NOMO-1 (cell line): ENCODE data around the gene FBXW7.

Experiments
- DNase-seq, 2 experiments: peaks; one replicate each; lab custom pipeline; 2025; ENCODE audit not compliant: unreplicated experiment in 2 of 2; lab: John Stamatoyannopoulos, UW

Gene FBXW7

DNA sequence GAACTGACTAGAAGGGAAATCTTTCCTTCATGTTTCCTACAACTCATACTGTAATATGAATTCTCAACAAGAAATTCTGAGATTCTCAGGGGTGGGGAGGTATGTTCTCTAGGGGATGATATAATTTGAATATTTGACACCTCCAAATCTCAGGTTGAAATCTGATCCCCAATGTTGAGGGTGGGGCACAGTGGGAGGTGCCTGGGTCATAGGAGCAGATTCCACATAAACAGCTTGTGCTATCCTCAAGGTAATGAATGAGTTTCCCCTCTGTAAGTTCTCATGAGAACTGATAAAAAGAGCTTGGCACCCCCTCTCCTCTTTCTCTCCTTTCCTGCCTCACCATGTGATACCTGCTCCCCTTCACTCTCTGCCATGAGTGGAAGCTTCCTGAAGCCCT, 21.5 kb downstream of the FBXW7 start:
- no peak for DNase-seq

DNA sequence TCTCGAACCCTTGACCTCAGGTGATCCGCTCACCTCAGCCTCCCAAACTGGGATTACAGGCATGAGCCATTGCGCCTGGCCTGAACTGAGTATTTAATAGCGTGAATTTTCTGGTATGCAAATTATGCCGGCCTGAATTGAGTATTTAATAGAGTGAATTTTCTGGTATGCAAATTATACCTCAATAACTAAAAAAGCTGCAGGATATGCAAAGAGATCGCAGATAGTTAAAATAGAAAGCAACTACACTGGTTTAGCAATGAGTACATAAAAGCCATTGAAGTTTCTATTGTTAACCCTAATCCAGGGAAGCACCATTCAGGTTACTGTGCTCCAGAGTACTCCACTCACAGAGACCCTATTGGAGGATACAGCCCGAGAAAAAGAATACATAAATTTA, 22.8 kb downstream of the FBXW7 start:
- DNase-seq, result no peak

DNA sequence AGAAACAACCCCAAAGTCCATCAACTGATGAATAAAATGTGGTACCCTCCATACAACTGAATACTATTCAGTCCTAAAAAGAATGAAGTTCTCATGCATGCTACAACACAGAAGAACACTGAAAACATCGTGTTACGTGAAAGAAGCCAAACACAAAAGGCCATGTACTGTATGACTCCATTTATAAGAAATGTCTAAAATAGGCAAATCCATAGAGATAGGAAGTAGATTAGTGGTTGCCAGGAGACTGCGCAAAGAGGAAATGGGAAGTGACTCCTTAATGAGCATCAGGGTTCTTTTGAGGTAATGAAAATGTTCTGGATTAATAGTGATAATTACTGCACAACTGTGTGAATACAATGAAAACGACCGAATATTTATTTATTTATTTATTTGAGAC, 23.4 kb downstream of the FBXW7 start:
- DNase-seq, result peak in 1 of 2 experiments; percentile 21

DNA sequence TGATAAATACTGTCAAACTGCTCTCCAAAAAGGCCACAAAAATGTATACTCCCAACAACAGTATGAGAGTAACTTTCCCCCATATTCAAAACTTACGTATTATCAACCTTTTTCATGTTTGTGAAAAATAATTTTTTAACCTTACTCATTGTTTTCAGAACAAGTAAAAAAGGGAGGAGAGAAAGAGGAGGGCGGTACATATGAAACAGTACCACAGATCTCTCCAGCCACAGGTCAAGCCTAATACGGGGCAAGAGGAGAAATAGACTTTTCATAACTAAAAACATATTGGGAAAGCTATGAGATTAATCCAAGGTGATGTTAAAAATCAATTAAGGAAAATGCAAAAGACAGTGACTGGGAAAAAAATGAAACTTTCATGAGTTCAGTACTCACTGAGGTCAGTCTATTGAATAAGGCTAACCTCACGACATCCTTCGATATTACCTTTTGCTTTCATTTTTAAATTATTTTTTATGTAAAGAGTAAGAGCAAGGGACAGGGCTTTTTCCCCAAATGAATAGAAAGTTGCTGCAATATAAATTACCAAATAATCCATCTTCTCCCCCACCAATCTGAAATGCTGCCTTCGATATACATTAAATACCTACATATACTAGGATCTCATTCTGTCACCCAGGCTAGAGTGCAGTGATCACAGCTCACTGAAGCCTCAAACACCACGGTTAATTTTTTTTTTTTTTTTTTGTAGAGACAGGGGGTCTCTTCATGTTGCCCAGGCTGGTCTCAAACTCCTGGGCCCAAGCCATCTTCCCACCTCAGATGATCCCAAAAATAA, 25.3 kb downstream of the FBXW7 start:
- no peak for DNase-seq

DNA sequence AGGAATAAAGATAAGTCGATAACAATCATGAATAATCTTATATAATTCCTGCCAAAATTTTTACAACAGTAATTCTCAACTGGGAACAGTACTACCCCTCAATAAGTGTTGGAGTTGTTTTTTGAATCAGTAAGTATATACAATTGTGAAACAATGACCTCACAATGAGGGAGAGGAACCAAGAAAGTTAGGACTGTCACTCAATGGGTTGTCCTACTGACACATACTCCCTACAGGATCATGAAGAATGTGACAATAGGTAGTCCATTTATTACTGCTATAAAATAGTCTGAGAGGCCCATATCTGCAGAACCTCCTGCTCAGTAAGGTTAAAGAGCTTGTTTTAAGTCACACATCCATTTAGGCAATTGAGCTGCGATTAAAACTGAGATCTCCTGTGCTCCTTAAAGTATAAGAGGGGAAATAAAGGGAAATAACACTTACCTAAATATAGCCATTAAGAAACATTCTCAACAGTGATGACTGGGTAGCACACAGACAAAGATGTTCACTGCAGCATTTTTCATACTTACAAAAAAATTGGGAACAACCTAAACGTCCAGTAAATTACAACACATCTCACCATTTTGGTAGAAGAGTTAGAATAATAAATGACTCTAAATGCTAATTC, 26.2 kb downstream of the FBXW7 start:
- peak in 1 of 2 experiments; percentile 19 for DNase-seq

DNA sequence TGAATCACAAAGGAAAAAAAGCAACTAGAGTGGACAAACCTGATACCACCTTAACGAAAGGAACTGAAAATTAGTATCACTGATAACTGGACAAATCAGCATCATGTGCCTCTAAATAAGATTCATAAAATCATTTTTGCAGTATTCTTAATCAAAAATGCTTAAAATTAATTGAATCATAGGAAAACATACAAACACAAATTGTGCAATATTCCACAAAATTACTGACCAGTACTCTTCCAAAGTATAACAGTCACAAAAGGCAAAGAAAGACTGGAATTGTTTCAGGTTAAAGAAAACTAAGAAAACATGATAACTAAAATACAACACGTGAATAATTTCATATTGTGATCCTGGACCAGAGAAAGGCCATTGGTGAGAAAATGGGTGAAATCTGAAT, 27.1 kb downstream of the FBXW7 start:
- no peak for DNase-seq

DNA sequence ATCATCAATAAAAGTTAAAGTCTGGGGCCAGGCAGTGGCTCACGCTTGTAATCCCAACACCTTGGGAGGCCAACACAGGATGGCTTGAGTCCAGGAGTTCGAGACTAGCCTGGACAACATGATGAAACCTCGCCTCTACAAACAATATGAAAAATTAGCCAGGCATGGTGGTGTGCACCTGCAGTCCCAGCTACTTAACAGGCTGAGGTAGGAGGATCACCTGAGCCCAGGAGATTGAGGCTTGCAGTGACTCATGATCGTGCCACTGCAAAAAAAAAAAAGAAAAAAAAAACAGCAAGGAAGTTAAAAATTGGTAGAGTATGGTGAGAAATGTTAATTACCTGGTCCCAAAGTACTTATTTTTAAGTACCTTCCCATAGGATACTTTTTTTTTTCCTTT, 27.5 kb downstream of the FBXW7 start:
- DNase-seq, result no peak

DNA sequence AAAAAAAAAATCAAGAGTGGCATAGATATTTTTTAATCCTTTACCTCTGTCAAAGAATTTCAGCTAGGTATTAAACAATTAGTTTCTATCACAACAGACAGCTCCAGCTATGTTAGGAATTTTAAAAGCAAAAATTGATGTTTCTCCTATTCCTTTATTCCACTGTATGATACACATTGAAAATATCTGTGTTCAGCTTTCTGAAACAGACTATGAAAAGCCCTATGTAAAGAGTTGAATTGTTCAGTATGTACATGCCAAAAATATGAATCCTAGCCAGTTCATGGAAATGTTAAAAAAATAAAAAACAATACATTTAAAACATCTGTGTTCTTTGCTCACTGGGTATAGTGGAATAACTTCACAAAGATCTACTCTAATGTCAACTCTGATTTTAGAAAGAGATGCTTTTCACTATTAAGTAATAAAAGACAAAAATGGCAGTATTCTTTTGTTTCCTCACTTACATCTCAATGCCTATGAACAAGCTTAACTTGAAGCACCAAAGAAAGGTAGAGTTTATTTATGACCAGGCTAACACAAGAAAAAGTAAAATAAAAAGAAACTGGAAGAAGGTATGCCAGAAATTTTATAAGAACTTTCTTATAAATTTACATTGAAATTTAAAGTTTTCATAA, 32.1 kb downstream of the FBXW7 start:
- no peak for DNase-seq

DNA sequence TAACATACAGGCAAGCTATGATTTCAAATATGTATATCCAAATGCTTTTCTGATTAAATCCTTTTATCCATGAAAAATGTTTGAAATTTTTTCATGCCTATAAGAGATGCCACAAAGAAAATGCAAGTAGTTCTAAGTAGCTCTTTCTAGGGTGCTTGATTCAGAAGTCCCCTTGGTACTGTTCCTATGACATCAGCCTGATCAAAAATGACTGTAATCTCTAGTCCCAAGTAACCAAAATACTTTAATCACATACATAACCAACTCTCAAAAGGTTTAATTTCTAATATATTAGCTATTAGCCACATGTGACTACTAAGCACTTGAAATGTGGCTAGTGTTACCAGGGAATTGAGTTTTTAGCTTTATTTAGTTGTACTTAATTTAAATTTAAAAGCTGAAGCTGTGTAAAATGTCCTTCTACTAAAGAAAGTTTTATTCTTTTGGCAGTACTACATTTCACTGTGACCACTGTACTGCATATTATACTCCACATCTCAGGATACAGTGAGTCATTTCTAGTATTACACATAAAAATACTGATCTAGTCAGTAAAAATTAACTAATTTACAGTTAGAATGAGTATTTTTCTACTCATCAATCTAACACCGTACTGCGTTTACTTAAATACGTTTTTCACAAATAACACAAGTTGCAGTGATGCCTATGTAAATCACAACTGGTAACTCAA, 33.9 kb downstream of the FBXW7 start:
- DNase-seq, result no peak

DNA sequence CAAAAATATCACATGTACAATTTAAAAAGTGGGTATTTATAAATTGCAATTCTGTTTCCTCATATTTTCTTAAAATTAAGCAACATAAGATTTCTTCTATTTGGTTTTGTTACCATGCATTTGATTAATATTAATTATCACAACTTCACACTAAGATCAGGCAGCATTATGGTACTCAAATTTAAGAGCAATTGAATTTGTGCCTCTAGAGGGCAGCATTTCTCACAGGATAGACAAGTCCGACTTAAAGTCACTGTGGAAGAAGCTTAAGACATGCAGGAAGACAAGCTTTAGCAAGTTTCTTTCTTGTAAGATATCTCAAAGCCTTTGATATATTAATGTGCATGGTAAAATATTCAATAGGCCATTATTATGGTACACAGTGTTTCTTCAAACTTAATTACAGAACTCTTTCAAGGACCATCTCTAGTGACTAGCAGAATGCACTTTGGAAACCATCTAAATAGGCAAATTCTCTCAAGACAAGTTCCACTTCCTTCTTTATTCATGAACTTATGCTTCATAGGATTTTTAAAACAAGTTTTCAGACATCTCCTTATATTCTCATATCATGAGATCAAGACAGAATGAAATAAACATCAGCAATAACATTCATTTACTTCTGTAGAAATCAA, 35.0 kb downstream of the FBXW7 start:
- peak; percentile 11 to 73 for DNase-seq

DNA sequence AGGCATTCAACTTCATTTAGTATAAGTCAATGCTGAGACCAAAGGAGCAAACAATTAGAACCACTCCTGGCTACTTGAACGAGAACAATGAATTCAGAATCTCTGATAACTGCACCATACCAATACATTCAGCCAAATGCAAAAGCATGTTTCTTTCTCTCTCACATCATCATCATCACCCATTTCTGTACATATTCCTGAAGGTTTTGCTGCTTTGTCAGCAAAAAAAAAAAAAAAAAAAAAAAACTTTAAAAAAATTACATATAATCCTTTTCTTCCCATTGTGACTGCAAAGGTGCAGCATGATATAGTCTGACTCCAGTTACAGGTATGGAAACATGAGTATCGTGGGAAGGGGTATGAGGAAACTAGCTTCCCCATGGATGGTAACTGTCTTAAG, 35.6 kb downstream of the FBXW7 start:
- no peak for DNase-seq

DNA sequence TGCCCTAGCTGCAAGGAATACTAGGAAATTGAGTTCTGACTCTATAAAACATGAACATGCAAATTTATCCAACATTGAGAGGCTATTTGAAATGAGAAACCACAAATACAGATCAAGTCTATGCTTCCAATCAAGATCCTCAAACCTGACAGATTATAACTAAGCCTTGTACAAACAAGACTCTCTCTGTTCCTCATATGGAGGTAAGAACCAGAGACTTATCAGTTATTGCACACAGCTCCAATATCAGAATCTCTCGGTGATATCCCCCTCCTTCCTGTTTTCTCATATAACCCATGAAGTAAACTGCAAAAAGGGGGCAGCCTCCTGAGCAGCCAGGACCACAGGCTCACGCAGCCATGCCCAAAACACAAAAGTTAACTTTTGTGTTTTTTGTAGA, 36.5 kb downstream of the FBXW7 start:
- DNase-seq, result no peak

DNA sequence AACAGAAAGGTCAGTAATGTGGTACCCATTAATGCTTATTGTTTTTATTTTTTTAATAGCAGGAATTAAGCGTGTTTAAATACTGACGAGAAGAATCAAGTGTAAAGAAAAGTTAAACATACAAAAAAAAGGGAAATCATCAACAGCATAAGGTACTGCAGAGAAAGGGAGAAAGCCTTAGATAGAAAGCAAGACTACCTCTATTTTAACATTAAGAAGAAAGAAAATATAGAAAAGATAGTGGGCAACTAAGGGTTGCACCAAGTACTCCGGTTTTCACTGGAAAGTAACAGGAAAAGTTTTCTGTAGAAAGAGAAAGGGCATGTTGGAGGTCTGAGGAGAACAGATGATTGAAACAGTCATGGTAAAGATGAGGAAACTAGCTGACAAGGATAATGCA, 41.9 kb downstream of the FBXW7 start:
- DNase-seq, result no peak

DNA sequence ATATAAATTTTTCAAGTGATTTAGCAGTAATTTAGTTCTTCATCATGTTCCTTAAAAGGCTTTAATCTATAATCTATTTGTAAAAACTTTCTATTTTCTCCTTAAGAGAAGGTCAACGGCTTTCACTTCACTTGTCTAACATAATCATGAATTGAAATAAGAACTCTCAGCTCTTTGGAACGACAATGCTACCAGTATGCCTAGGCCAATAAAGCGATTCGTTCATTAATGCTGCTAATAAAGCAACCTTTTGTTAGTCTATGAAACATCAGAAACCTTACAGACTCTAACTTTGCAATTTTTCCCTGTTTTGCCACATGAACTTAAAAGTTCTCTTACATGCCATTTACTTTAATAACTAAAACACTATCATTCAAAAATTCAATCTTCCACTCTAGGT, 47.6 kb downstream of the FBXW7 start:
- DNase-seq, result no peak

DNA sequence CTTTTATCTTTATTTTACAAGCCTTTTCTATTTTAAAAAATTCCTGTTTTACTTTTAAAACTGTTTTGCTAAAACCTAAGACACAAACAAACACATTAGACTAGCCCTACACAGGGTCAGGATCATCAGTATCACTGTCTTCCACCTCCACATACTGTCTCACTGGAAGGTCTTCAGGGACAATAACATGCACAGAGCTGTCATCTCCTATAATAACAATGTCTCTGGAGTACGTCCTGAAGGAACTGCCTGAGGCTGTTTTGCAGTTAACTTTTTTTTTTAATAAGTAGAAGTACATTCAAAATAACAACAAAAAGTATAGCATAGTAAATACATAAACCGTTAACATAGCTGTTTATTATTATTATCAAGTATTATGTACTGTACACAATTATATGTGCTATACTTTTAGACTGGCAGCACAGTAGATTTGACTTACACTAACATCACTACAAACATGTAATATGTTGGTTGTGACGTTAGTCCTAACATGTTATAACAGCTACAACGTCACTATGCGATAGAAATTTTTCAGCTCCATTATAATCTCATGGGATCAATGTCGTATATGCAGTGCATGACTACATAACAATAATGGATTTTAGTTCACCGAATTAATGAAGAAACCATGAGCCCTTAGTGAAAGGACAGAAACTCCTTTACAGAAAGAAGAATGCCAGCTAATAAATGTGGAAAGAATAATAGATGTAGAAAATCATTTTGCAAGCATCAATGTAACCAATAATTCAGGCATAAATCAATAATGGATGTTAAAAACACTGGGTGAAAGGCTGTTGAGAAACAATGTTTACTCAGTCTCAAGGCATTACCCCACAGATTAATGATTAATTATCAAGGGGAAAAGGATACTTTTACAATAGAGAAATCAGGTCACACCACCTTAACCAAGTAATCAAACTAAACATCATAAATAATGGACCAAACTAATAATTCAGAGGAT, 49.2 kb downstream of the FBXW7 start:
- no peak for DNase-seq

DNA sequence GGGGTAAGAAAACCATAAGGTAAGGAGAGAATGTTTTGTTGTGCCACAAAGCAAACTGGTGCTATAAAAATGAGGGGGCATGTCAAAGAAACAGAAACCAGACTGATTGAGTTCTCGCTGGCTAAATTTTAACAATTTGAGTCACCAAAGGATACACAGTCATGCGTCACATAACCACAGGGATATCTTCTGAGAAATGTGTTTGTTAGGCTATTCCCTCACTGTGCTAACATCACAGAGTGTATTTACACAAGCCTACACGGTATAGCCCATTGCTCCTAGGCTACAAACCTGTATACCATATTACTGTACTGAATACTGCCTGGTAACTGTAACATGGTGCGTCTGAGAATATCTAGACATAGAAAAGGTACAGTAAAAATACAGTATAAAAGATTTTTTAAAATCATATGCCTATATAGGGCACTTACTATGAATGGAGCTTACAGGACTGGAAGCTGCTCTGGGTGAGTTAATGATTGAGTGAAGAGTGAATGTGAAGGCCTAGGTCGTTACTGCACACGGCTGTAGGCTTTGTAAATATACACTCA, 50.1 kb downstream of the FBXW7 start:
- DNase-seq, result no peak

DNA sequence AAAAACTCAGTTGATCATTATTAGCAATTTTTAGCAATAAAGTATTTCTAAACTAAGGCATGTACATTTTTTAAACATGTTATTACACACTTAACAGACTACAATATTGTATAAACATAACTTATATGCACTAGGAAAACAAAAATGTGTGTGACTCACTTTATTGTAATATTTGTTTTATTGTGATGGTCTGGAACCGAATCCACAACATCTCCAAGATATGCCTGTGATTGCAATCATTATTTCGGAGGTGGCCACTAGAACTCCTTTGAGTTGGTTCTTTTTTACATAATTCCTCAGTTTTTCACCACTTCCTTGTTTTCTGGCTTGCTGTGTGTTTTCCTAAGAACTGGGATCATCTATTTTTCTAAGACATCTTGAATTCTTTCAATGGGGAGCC, 53.7 kb downstream of the FBXW7 start:
- no peak for DNase-seq

DNA sequence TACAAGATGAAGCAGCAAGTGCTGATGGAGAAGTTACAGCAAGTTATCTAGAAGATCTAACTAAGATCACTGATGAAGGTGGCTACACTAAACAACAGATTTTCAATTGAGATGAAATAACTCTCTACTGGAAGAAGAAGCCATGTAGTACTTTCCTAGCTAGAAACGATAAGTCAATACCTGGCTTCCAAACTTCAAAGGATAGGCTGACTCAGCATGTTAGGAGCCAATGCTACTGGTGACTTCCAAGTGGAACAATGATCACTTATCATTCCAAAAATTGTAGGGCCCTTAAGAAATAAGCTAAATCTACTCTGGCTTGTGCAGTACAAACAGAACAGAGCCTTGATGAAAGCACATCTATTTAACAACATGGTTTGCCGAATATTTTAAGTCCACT, 55.0 kb downstream of the FBXW7 start:
- no peak for DNase-seq

DNA sequence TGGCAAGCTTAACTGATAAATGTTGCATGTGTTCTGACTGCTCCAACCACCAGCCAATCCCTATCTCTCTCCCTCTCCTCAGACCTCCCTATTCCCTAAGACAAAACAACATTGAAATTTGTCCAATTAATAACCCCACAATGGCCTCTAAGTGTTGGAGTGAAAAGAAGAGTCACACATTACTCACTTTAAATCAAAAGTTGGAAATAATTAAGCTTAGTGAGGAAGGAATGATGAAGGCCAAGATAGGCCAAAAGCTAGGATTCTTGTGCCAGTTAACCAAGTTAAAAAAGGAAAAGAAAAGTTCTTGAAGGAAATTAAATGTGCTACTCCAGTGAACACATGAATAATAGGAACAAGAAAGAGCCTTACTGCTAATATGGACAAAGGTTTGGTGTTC, 55.6 kb downstream of the FBXW7 start:
- no peak for DNase-seq
